Ishikawa (cell line): ENCODE measurements around the gene SLC2A6.

Experiments used
- CEBPB ChIP-seq: IDR thresholded peaks from 2 replicates; pipeline ENCODE4 v1.6.1; 2012
- CREB1 ChIP-seq: IDR thresholded peaks from 2 replicates; pipeline ENCODE4 v1.6.1; 2012; ENCODE audit warnings: low read depth
- EGR1 ChIP-seq: IDR thresholded peaks from 2 replicates; pipeline ENCODE4 v1.6.1; 2012
- EP300 ChIP-seq: IDR thresholded peaks from 2 replicates; pipeline ENCODE4 v1.6.1; 2012; ENCODE audit warnings: borderline replicate concordance
- FOXM1 ChIP-seq: IDR thresholded peaks from 2 replicates; pipeline ENCODE4 v1.6.1; 2012; ENCODE audit warnings: low read depth, borderline replicate concordance
- NFIC ChIP-seq: IDR thresholded peaks from 2 replicates; pipeline ENCODE4 v1.6.1; 2012
- RAD21 ChIP-seq: IDR thresholded peaks from 2 replicates; pipeline ENCODE4 v1.6.1; 2012; ENCODE audit warnings: low read depth
- REST ChIP-seq: IDR thresholded peaks from 2 replicates; pipeline ENCODE4 v1.6.1; 2012; ENCODE audit warnings: low read depth, mild to moderate bottlenecking
- TAF1 ChIP-seq: IDR thresholded peaks from 2 replicates; pipeline ENCODE4 v1.6.1; 2012; ENCODE audit warnings: low read depth, mild to moderate bottlenecking
- TCF12 ChIP-seq: IDR thresholded peaks from 2 replicates; pipeline ENCODE4 v1.6.1; 2012; ENCODE audit warnings: low read depth
- TEAD4 ChIP-seq: IDR thresholded peaks from 2 replicates; pipeline ENCODE4 v1.6.1; 2012
- YY1 ChIP-seq: IDR thresholded peaks from 2 replicates; pipeline ENCODE4 v1.6.1; 2012; ENCODE audit warnings: low read depth
- ZBTB7A ChIP-seq: IDR thresholded peaks from 2 replicates; pipeline ENCODE4 v1.6.1; 2012; ENCODE audit warnings: low read depth
- TF ChIP-seq, protein P1 (sequence below): IDR thresholded peaks from 2 replicates; pipeline ENCODE4 v1.6.1; 2012
- TF ChIP-seq, protein P2 (sequence below): IDR thresholded peaks from 2 replicates; pipeline ENCODE4 v1.6.1; 2012

The SLC2A6 gene

GRCh38 chr9:133514460-133515239 lies 35.8 kb upstream of the SLC2A6 start:
- TF ChIP-seq CEBPB (no peak), EP300 (no peak), ZBTB7A (no peak), FOXM1 (no peak), CREB1 (no peak), TCF12 (no peak), TEAD4 (no peak), TAF1 (no peak), RAD21 (no peak), REST (no peak), NFIC (no peak), YY1 (no peak), EGR1 (no peak)
- TF ChIP-seq, protein P1, sequence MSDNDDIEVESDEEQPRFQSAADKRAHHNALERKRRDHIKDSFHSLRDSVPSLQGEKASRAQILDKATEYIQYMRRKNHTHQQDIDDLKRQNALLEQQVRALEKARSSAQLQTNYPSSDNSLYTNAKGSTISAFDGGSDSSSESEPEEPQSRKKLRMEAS = no peak
- TF ChIP-seq, protein P2, sequence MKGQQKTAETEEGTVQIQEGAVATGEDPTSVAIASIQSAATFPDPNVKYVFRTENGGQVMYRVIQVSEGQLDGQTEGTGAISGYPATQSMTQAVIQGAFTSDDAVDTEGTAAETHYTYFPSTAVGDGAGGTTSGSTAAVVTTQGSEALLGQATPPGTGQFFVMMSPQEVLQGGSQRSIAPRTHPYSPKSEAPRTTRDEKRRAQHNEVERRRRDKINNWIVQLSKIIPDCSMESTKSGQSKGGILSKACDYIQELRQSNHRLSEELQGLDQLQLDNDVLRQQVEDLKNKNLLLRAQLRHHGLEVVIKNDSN = no peak

DNA sequence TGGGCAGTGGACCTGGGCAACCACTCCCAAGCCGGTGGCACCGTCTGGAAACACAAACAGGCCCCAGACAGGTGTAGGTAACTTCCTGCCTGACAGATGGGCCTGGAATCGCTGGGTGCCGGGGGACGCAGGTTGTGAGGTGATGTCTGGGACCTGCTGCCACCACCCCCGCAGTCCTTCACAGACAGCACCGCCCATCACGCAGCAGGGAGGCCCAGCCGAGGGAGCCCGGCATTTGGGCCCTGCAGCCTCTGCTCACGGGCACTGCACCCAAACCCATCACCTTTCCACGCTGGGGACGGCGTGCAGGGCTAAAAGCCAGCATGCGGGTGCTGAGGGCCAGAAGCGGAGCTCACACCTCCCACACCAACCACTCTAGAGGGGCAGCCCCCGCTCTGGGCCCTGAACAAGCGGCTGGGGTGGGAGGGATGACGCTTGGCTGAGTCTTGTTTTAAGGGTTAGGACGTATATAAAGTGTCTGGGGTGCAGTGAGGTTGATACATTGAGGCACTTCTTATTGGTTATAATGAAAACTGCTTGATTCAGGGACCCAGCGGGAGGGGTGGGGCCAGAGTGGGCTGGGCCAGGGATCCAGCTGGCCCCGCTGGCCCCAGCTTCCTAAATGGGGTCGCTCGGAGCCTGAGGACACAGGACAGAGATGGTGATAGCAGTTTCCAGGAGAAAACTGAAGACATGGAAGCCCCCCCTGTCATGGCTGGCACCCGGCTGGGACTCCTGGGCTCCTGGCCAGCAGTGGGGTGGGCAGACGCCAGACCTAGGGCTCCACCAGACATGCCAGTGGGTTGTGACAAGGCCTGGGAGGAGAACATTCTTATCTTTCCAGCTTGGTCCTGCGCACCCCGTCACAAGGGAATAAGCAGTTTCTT lies 34.6 kb upstream of the SLC2A6 start:
- TF ChIP-seq TEAD4 (no peak), EGR1 (peak; percentile 68; the same call in 1 of the 2 replicates)

GRCh38 chr9:133512253-133513213 lies 33.6 kb upstream of the SLC2A6 start:
- TF ChIP-seq, protein P1 = no peak
- TF ChIP-seq, protein P2 = no peak
- TF ChIP-seq CREB1 = no peak
- no peak for TF ChIP-seq EGR1
- TF ChIP-seq EP300 = no peak
- no peak for TF ChIP-seq CEBPB
- no peak for TF ChIP-seq ZBTB7A
- no peak for TF ChIP-seq RAD21
- TF ChIP-seq TEAD4 = no peak
- TF ChIP-seq YY1 = no peak
- TF ChIP-seq FOXM1 = no peak
- TF ChIP-seq TAF1 = no peak
- TF ChIP-seq TCF12 = no peak
- TF ChIP-seq REST = no peak

DNA sequence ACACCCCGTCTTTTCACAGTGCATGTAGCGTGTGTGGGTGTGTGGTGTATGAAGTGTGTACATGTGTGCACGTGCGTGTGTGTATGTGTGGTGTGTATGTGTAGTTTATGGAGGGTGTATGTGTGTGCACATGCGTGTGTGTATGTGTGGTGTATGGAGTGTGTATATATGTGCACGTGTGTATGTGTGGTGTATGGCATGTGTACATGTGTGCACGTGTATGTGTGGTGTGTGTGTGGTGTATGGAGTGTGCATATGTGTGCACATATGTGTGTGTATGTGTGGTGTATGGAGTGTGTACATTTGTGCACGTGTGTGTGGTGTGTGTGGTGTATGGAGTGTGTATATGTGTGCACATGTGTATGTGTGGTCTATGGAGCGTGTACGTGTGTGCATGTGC lies 32.7 kb upstream of the SLC2A6 start:
- no peak for TF ChIP-seq TEAD4
- TF ChIP-seq, protein P2 = no peak
- no peak for TF ChIP-seq YY1
